Prostate gland (tissue), 2 donors: Measurements from ENCODE around the gene KRTAP5-7. TPM values are rescaled to one million over a fixed set of nuclear protein-coding genes. Genes with fewer than 3 reads are reported as not detected.

ENCODE experiments used
- DNase-seq: peaks from one replicate; pipeline ENCODE4 v3.0.0-alpha.2; 2019; ENCODE audit warnings: low spot score
- H3K27ac ChIP-seq, 2 donors: fragments of 200-600 bp; sonication (generic); 2 replicates each; pipeline ENCODE4 v1.5.1; 2017 to 2019
- H3K27me3 ChIP-seq: fragments of 200-600 bp; sonication (generic); replicated peaks from 2 replicates; pipeline ENCODE4 v1.5.1; 2019; ENCODE audit not compliant: insufficient read depth
- H3K36me3 ChIP-seq, 2 donors: fragments of 200-600 bp; sonication (generic); 1 replicate in 1 of 2; 2 replicates in 1 of 2; pipeline versions ENCODE4 v1.5.1 to v1.8.1; 2017 to 2019
- H3K4me1 ChIP-seq: fragments of 200-600 bp; sonication (generic); replicated peaks from 2 replicates; pipeline ENCODE4 v1.5.1; 2019
- H3K4me3 ChIP-seq, 2 donors: fragments of 200-600 bp; sonication (generic); 2 replicates each; pipeline ENCODE4 v1.5.1; 2017 to 2019
- H3K9me3 ChIP-seq: fragments of 200-600 bp; sonication (generic); 2 replicates; pipeline ENCODE4 v1.5.1; 2017
- CTCF ChIP-seq, 4 experiments: fragments of 200-600 bp in 2 of 4; fragments of 450-650 bp in 2 of 4; sonication (generic) in 2 of 4; IDR thresholded peaks; 1 replicate in 3 of 4; 2 replicates in 1 of 4; pipeline ENCODE4 v1.5.1; 2016 to 2019; ENCODE audit warnings: antibody characterized with exemption in 4 of 4, mild to moderate bottlenecking in 2 of 4, moderate library complexity in 2 of 4
- POLR2A ChIP-seq: fragments of 450-650 bp; IDR thresholded peaks from one replicate; pipeline ENCODE4 v1.6.1; 2016; ENCODE audit warnings: antibody characterized with exemption, mild to moderate bottlenecking
- POLR2AphosphoS5 ChIP-seq: sonication (generic); formaldehyde crosslinking; IDR thresholded peaks from one replicate; pipeline ENCODE4 v1.6.1; 2017; ENCODE audit warnings: antibody characterized with exemption
- WGBS: methylation state at CpG from one replicate; pipeline ENCODE4 v1.1.5; 2018; 5-methylcytosine and 5-hydroxymethylcytosine counted together
- intact Hi-C: fragments of 100-400 bp; cut with DNase I; formaldehyde crosslinking; loops from one replicate; pipeline ENCODE4 v1.14.2; 2022
- total RNA-seq, 2 donors: library from RNA; depleted of rRNA; stranded (reverse); fragments of >200 nt; gene quantifications; one replicate each; pipeline ENCODE4 v1.1.0, GENCODE V29; 2016

Gene KRTAP5-7
- total RNA-seq, 2 donors from 2014 or later = 1.8 TPM; not detected in 1

GRCh38 chr11:71482216-71482615 is 44.9 kb upstream of the KRTAP5-7 start:
- intact Hi-C loops = no loop called here
- peaks cover 12 to 19% of the 10 kb centered on the region in 2 donors for H3K36me3 ChIP-seq
- TF ChIP-seq POLR2A (no peak), CTCF (IDR thresholded peaks at IDR 0.05) (no peak)
- no peak overlapping the region for H3K4me3 ChIP-seq
- DNase-seq = no peak
- H3K27me3 ChIP-seq = no peaks in the 10 kb centered on the region
- no peak overlapping the region for H3K27ac ChIP-seq
- H3K9me3 ChIP-seq = no peaks in the 10 kb centered on the region
- WGBS = 92% methylated on average over 16 of the region's 18 CpGs
- H3K4me1 ChIP-seq = peaks cover 2% of the 10 kb centered on the region

- intact Hi-C loops = no loop called here
- H3K27ac ChIP-seq = no peak overlapping the region
- no peaks in the 10 kb centered on the region for H3K9me3 ChIP-seq
- 95% methylated on average over 13 of the region's 13 CpGs for WGBS
- no peak for DNase-seq
- no peaks in the 10 kb centered on the region for H3K27me3 ChIP-seq
- H3K36me3 ChIP-seq = peaks cover 12 to 19% of the 10 kb centered on the region in 2 donors
- H3K4me3 ChIP-seq = no peak overlapping the region
- TF ChIP-seq POLR2AphosphoS5 = no peak
- TF ChIP-seq POLR2A = no peak
- TF ChIP-seq CTCF (IDR thresholded peaks at IDR 0.05) = no peak
- peaks cover 2% of the 10 kb centered on the region for H3K4me1 ChIP-seq
Measured at GRCh38 chr11:71482746-71483364, 44.2 kb upstream of the KRTAP5-7 start.

GRCh38 chr11:71483692-71484091 is 43.4 kb upstream of the KRTAP5-7 start:
- no peak for TF ChIP-seq POLR2AphosphoS5
- no peak for TF ChIP-seq POLR2A
- no peak for TF ChIP-seq CTCF (IDR thresholded peaks at IDR 0.05)
- intact Hi-C loops = no loop called here
- no peak for DNase-seq
- 87% methylated on average over 6 of the region's 6 CpGs for WGBS
- no peak overlapping the region for H3K27ac ChIP-seq
- no peak overlapping the region for H3K4me3 ChIP-seq
- H3K4me1 ChIP-seq = peaks cover 2% of the 10 kb centered on the region
- no peaks in the 10 kb centered on the region for H3K27me3 ChIP-seq
- no peaks in the 10 kb centered on the region for H3K9me3 ChIP-seq
- H3K36me3 ChIP-seq = peaks cover 12 to 19% of the 10 kb centered on the region in 2 donors

- no peak for DNase-seq
- H3K4me3 ChIP-seq = no peak overlapping the region
- no peaks in the 10 kb centered on the region for H3K9me3 ChIP-seq
- H3K4me1 ChIP-seq = peaks cover 2% of the 10 kb centered on the region
- TF ChIP-seq CTCF (IDR thresholded peaks at IDR 0.05) (no peak), POLR2AphosphoS5 (no peak), POLR2A (no peak)
- no peak overlapping the region for H3K27ac ChIP-seq
- WGBS = 89% methylated on average over 23 of the region's 23 CpGs
- intact Hi-C loops = no loop called here
- H3K36me3 ChIP-seq = peaks cover 12 to 19% of the 10 kb centered on the region in 2 donors
- H3K27me3 ChIP-seq = no peaks in the 10 kb centered on the region
Measured at GRCh38 chr11:71484248-71485062, 42.6 kb upstream of the KRTAP5-7 start.

GRCh38 chr11:71485063-71485399 is 42.0 kb upstream of the KRTAP5-7 start:
- intact Hi-C loops = no loop called here
- TF ChIP-seq POLR2A = no peak
- no peak for TF ChIP-seq POLR2AphosphoS5
- no peak for TF ChIP-seq CTCF (IDR thresholded peaks at IDR 0.05)
- Histone ChIP-seq H3K9me3 (no peaks in the 10 kb centered on the region), H3K4me1 (peaks cover 2% of the 10 kb centered on the region), H3K27ac (no peak overlapping the region), H3K27me3 (no peaks in the 10 kb centered on the region), H3K4me3 (no peak overlapping the region), H3K36me3 (peaks cover 12 to 19% of the 10 kb centered on the region in 2 donors)
- WGBS = 89% methylated on average over 5 of the region's 6 CpGs
- DNase-seq = no peak
